Cardiac fibroblast (primary cell): ENCODE data around the gene ITLN1.
"Not testable (repeated sequence)": the region's sequence is repeated elsewhere in the genome, so short reads cannot be mapped to it uniquely, and the experiment has no call there.

Experiments used
- DNase-seq, 2 donors: peaks; one replicate each; pipeline versions ENCODE4 v3.0.0 to v3.0.0-alpha.2; 2010; ENCODE audit warnings: low read depth in 2 of 2
- H3K4me3 ChIP-seq, 2 donors: replicated peaks in 1 of 2; 1 replicate in 1 of 2; 2 replicates in 1 of 2; pipeline ENCODE4 v1.5.1; 2011; ENCODE audit warnings: low read depth in 2 of 2, low read length in 2 of 2, mild to moderate bottlenecking in 2 of 2, moderate library complexity in 1 of 2
- CTCF ChIP-seq: IDR thresholded peaks from one replicate; pipeline ENCODE4 v1.5.1; 2011; ENCODE audit warnings: low read depth, mild to moderate bottlenecking, low read length, inconsistent platforms

Gene ITLN1

GRCh38 chr1:160885042-160885441 is at the start of gene ITLN1:
Gene ITLN1, minus strand, starts transcription at chr1:160885180. Its CDS starts 303 bp downstream, at chr1:160884877.
- no peak within 1 kb of the TSS for H3K4me3 ChIP-seq
- no peak for TF ChIP-seq CTCF
- no peak for DNase-seq

GRCh38 chr1:160933305-160933704 is 48.3 kb upstream of the ITLN1 start:
- not testable (repeated sequence) for H3K4me3 ChIP-seq, DNase-seq

DNA sequence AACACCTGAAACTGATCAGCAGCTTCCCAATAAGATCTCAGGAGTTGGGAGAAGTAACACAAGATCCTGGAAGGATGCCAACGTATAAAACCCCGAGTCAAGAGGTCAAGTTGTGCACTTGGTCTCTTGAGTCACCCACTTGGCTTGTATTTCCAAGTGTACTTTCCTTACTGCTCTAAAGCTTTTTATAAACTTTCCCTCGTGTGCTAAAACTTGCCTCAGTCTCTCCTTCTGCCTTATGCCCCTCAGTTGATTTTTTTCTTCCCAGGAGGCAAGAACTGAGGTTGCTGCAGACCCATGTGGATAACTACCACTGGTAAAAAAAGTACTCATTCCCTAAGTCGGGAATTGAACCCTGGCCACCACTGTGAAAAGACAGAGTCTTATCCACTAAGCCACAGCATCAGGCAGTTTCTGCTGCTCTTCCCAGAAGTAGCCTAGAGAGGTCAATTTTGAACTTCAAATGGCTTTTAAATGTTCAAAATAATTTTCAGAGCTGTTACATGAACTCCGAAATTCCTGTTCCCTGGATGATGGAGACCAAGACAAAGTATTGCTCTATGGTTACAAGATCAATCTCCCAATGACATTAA is 40.8 kb upstream of the ITLN1 start:
- no peak for TF ChIP-seq CTCF
- H3K4me3 ChIP-seq = no peak overlapping the region
- peak in 1 of 2 donors; percentile 14 for DNase-seq

GRCh38 chr1:160924791-160925651 is 40.0 kb upstream of the ITLN1 start:
- TF ChIP-seq CTCF = no peak
- no peak for DNase-seq
- no peak overlapping the region for H3K4me3 ChIP-seq

- H3K4me3 ChIP-seq = no peak overlapping the region
- peak in 1 of 2 donors; percentile 10 for DNase-seq
- no peak for TF ChIP-seq CTCF
These were observed 31.7 kb upstream of the ITLN1 start for GRCh38 chr1:160916666-160917065.

DNA sequence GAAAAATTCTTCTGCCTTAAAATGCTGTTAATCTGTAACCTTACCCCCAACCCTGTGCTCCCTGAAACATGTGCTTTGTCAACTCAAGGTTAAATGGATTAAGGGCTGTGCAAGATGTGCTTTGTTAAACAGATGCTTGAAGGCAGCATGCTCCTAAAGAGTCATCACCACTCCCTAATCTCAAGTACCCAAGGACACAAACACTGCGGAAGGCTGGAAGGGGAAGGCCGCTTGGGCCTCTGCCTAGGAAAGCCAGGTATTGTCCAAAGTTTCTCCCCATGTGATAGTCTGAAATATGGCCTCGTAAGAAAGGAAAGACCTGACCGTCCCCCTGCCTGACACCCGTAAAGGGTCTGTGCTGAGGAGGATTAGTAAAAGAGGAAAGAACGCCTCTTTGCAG is 28.2 kb upstream of the ITLN1 start:
- not testable (repeated sequence) for H3K4me3 ChIP-seq, DNase-seq

DNA sequence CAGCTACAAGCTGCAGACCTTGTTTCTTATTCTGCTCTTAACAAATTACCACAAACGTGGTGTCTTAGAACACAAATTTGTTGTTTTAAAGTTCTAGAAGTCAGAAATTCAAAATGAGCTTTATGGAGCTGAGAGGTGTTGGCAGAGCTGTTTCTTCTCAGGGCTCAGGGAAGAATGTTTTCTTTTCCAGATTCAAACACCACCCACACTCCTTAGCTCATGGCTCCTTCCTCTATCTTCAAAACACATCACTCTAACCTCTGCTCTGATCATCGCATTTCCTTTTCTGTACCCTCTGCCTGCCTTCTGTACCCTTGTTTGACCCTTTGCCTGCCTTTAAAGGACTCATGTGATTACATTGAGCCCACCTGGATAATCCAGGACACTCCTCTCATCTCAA is 26.9 kb upstream of the ITLN1 start:
- H3K4me3 ChIP-seq = no peak overlapping the region
- TF ChIP-seq CTCF = no peak
- no peak for DNase-seq
